Eye (tissue), 1 donor: ENCODE measurements around the gene PRKN.

Experiments
- DNase-seq: peaks from one replicate; pipeline ENCODE4 v3.0.0-alpha.2; 2015

Gene PRKN

GRCh38 chr6:162671580-162672165, 55.9 kb downstream of the PRKN start:
- no peak for DNase-seq

- no peak for DNase-seq
Observed at GRCh38 chr6:162670345-162670744, 57.2 kb downstream of the PRKN start.

- no peak for DNase-seq
Observed at GRCh38 chr6:162666246-162666645, 61.3 kb downstream of the PRKN start.

- DNase-seq = no peak
Observed at GRCh38 chr6:162653808-162654207, 73.8 kb downstream of the PRKN start.

GRCh38 chr6:162651505-162651904, 76.1 kb downstream of the PRKN start:
- no peak for DNase-seq

- no peak for DNase-seq
Observed at GRCh38 chr6:162649271-162649670, 78.3 kb downstream of the PRKN start.

GRCh38 chr6:162644153-162644552, 83.4 kb downstream of the PRKN start:
- DNase-seq = no peak

GRCh38 chr6:162640756-162641155, 86.8 kb downstream of the PRKN start:
- no peak for DNase-seq

GRCh38 chr6:162639951-162640350, 87.6 kb downstream of the PRKN start:
- DNase-seq = no peak

GRCh38 chr6:162638931-162639574, 88.5 kb downstream of the PRKN start:
- DNase-seq = no peak

GRCh38 chr6:162637317-162637716, 90.2 kb downstream of the PRKN start:
- no peak for DNase-seq

- DNase-seq = no peak
Observed at GRCh38 chr6:162636167-162636566, 91.4 kb downstream of the PRKN start.

- no peak for DNase-seq
Observed at GRCh38 chr6:162631546-162631945, 96.0 kb downstream of the PRKN start.

- DNase-seq = no peak
Observed at GRCh38 chr6:162630069-162630468, 97.5 kb downstream of the PRKN start.

- DNase-seq = no peak
Observed at GRCh38 chr6:162627825-162628224, 99.7 kb downstream of the PRKN start.

GRCh38 chr6:162627362-162627761, 100.2 kb downstream of the PRKN start:
- DNase-seq = no peak

GRCh38 chr6:162626869-162627268, 100.7 kb downstream of the PRKN start:
- no peak for DNase-seq

GRCh38 chr6:162625846-162626540, 101.6 kb downstream of the PRKN start:
- no peak for DNase-seq

- no peak for DNase-seq
Observed at GRCh38 chr6:162622572-162622971, 105.0 kb downstream of the PRKN start.

- no peak for DNase-seq
Observed at GRCh38 chr6:162621246-162621645, 106.3 kb downstream of the PRKN start.

- no peak for DNase-seq
Observed at GRCh38 chr6:162620073-162620472, 107.5 kb downstream of the PRKN start.

- no peak for DNase-seq
Observed at GRCh38 chr6:162618448-162619002, 109.0 kb downstream of the PRKN start.

- DNase-seq = no peak
Observed at GRCh38 chr6:162615016-162615705, 112.4 kb downstream of the PRKN start.
